GM18499 (cell line): ENCODE measurements around the gene SHROOM2.
"Not testable (repeated sequence)": the region's sequence is repeated elsewhere in the genome, so short reads cannot be mapped to it uniquely, and the experiment has no call there.

ENCODE experiments used
- ATAC-seq: cut with Tn5 transposase; IDR thresholded peaks from one replicate; pipeline ENCODE4 v1.9.1; 2021; ENCODE audit warnings: moderate number of reproducible peaks; ENCODE audit not compliant: insufficient read depth, unreplicated experiment

Gene SHROOM2

DNA sequence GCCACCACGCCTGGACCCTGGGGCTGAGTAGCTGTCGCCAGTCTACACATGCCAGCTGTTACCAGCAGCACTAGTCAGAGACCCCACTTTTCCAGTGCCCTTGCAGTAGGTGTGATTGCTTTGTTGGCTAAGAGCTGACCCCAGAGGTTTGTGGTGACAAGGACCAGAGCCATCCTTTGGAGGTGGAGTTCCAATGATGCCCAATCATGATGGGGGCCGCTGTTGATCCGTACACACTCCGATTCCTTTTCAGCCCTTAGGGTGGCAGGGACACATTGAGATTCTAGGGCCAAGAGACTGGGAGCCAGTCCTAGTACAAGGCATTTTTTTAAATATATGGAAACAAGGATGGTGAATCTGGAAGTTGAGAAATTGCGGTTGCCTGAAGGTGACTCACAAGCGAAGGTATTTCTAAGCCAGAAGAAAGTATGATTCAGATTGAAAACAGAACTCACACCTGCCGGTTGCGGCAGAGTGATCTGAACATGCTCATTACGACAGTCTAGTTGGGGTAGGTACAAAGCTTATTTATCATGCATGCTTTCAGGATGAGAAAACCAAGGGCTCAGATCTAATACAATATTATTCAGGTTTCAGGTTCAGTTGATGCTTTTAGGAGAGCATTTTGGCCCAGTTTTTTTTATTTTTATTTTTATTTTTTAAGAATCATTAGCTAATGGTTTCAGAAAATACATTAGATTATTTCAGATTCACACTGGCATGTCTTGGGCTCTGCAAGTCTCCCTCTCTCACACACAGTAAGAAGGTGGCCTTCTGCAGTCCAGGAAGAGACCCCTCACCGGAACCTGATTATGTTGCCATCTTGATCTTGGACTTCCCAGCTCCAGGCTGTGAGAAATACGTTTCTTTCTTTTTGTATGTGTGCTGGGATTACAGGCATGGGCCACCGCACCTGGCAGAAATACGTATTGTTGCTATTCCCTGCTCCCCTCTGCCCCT, 43.4 kb downstream of the SHROOM2 start:
- peak; percentile 90 for ATAC-seq

DNA sequence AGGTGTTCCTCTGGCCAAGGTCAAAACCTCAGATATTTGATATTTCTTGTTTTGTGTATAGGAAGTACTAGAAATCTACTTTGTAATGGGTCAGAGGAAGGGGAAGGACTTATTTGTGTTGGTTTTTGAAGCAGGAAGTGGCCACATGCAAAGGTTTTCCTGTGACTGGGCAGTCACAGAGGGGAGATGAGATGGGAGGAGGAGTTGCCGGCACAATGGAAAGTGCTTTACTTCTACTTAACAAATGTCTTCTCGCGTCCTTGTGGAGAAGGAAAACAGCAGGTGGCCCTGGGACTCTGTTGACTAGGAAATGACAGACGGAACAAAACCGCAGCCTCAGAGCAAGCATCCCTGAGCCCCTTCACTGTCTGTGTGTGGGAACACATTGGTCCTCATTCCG, 46.6 kb downstream of the SHROOM2 start:
- no peak for ATAC-seq

DNA sequence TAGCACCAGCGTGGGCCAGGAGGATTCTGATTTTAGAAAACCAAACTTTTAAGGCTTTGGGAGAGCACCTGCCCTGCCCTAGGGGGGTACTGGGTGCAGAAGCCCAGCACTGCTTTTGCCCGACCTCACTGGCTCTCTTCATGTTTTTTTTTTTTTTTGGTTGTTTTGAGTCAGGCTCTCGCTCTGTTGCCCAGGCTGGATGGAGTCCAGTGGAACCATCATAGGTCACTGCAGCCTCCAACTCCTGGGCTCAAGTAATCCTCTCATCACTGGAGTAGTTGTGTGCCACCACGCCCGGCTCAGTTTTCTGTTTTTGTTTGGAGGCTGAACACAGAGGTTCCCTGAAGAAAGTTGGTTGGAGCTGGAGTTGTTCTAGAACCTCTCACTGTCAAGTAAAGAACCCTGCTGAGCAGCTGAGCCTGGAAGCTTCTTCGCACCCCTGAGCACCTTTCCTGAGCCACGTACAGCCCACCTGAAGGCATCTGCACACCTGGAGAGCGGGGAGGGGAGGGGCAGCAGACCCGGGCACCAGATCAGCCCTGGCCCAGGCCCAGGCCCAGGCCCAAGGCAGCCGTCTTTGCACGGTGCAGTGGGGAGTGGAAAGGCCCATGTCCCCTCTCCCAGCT, 49.5 kb downstream of the SHROOM2 start:
- ATAC-seq = no peak

DNA sequence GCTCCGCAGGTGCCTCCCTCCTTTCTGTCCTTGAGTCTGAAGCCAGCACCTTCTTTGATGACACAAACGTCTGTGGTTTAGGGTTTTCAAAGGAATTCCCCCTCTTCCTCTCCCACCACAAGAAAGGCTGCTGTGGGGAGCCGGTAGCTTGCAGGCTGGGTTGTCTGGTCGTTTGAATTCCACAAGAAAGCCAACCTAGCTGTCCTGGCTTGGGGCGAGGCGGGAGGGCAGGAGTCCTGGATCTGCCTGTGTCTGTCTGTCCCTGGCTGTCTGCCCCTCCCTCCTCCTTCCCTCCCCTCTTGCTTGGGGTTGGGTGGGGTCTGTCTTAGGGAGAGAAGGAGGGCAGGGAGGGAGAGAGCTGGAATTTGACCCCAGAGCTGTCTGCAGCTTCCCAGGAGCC, 56.3 kb downstream of the SHROOM2 start:
- no peak for ATAC-seq

DNA sequence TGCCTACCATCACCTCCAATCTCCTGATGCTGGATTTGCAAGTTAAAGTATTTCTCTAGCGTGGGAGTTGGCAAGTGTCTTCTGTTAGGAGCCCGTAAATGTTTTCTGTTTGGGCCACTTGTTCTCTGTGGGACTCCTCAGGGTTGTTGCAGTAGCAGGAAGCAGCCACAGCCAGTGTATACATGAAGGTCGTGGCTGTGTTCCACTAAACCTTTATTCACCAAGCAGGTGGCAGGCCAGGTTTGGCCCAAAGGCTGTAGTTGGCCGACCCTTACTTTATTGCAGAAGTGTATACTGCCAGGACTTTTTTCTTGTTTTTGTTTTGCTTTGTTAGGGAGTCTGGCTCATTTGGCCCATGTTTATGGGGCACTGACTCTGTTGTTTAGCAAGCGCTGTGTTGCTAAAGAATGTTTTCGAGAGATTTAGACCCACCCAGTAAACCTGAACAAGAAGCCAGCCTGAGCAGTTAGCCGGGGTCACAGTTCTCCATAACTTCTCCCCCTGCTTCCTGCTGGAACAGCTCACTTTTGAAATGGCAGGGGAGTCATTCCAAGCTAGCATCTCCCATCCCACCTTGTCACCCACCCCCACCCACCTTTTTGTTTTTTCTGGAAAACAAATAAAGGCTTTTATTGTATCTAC, 58.8 kb downstream of the SHROOM2 start:
- no peak for ATAC-seq

DNA sequence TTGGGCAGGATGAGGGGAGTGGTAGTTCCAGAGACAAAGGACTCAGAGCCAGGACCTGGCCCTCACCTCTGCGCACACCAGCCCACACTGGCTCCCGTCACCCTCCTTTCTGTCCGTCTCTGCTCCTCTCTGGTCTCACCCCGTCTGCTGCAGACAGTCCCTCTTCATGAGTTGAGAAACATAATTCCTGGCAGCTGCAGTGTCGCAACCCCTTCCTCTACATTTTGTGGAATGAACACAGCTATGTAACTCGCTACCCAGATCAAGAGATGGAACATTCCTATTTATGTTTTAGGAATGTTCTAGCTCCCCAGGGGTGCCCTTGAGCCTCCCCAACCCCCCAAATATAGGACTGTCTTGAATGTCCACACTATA, 59.3 kb downstream of the SHROOM2 start:
- no peak for ATAC-seq

DNA sequence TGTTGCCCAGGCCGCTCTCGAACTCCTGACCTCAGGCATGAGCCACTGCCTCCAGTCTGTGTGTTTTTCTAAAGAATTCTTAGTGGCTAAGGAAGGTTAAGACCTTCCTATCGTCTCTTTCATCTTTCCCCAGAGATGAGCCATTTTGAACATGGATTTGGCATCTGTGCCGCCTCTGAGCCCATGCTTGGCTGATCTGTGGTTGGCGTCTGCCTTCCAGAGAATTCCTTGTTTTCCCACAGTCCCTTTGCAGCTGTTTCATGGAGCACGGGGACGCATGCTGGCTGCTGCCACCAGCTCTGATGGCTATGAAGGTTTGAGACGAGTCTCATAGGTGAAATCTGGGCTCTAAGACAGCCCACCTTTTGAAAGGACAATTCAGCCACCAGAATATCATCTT, 60.4 kb downstream of the SHROOM2 start:
- ATAC-seq = no peak

DNA sequence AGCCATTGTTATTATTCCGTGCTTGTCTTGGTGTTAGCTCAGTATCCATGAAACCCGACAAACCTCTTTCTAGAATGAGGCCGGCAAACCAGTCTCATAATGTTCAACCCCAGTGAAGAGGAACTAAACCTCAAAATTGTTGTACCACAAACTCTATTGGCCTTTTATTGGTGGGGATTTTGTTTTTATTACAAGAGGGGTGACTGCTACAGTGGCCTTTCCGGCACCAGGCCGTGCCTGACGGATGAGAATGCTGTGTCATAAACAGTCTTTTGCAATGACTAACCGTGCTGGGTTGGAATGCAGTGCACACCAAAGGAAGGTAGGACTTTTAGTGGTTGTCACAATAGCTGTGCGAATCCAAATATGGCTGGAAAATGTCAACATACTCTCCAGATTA, 60.8 kb downstream of the SHROOM2 start:
- no peak for ATAC-seq

DNA sequence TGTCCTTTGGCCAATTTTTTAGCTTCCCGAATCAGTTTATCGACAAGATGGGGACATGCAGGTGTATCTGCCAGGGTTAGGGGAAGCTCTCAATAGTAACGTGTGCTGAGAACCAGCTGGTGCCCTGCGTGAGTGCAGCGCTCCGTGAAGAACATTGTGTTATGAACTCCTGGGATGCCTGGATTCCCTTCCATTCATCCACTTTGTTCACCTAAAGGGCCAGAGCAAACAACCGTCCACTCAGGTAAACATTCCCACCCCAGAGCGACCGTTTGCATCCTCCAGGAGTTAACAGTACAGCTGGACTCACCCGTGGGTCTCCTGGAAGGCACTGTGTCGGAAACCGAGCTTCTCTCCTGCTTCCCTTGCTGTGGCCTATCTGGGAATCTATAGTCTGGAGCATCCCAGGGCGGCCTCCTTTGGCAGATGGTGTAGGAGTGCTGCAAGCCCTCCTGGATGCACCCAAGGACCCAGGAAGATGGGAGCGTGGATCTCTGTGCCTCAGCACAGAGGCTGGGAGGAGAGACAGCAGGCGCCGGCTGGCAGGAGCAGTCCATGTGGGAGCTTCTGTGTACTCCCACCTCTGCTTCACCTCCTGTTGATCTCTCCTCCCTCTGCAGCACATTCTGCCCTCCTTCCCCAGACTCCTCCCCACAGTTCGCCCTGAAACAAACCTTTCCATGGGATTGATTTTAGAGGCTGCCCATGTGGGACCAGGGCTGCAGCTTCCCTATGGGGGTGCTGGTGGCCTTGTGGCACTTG, 62.7 kb downstream of the SHROOM2 start:
- no peak for ATAC-seq

DNA sequence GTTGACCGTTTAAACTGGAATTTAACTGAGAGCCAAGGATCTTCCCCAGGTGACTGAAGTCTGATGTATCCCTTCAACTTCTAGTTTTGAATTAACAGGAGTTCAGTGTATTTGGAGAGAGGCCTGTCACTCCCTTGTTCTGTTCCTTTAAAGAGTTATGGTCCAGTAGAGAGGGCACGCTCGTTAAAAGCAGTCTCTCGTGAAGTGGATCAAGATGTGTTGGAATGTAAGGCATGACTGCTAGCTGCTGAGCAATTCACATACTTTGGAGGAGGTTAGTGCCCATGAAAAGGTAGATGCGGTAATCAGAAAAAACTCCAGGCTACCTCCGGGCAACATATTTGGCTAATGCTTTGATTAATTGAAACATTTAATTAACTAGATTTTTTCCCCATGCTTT, 65.7 kb downstream of the SHROOM2 start:
- ATAC-seq = no peak

DNA sequence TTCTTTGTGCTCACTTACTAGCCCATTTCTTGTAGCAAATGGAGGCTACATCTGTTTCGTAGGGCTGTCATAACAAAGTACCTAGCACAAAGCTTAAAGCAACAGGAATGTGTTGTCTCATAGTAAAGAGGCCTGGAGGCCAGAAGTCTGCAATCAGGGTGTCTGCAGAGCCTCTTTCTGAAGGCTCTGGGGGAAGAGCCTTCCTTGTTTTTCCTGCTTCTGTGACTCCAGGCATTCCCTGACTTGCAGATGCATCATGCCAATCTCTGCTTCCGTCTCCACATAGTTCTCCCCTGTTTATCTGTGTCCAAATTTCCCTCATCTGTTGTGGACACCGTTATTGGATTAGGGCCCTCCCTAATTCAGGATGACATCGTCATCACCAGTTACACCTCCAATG, 67.1 kb downstream of the SHROOM2 start:
- no peak for ATAC-seq

DNA sequence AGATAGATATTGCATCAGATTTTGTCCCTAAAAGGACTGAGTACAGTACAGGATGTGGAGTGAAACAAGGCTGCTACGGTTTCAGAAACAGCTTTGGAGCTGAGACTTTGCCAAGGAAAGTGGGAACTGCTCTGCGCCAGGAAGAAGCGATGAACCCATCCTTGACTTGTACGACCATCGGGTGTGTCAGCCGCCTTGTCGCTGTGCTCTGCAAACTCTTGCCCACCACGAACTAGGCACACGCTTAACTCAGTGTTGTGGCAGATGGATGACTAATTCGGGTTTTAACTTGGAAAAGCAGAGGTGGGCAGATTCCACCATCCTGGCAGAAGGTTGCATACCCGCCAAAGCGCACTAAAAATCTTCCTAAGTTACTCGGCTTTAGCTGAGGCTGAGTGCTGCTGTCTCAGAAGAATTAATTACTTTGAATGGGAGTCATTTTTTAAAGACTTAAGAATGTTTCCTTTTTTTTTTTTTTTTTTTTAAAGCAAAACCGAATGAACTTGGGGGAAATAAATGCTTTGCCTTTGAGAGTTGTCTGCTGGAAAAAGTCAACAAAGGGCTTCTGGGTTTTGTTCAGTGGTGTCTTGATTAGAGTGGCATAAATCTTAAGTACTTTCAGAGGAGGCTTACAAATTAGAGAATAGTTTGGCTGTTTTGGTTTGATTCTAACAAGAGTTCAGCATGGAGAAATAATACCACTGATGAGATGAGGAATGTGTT, 69.5 kb downstream of the SHROOM2 start:
- ATAC-seq = no peak

DNA sequence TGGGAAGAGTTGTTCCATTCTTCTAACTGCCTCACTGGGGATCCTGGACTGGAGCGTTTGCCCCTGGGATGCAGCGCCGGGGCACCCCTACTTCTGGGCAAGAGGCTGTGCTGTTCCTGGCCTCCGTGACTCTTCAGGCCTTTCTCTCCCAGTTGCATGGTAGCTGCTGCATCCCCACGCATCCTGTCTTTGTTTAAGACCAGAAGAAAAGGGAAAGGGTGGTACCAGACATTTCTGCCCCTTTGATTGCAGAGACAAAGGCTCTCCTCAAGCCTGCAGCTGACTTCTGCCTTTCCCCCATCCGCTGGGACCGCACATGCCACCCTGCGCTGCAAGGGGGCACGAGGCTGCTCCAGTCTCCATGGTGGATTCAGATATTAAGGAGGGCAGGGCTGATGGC, 70.4 kb downstream of the SHROOM2 start:
- no peak for ATAC-seq

DNA sequence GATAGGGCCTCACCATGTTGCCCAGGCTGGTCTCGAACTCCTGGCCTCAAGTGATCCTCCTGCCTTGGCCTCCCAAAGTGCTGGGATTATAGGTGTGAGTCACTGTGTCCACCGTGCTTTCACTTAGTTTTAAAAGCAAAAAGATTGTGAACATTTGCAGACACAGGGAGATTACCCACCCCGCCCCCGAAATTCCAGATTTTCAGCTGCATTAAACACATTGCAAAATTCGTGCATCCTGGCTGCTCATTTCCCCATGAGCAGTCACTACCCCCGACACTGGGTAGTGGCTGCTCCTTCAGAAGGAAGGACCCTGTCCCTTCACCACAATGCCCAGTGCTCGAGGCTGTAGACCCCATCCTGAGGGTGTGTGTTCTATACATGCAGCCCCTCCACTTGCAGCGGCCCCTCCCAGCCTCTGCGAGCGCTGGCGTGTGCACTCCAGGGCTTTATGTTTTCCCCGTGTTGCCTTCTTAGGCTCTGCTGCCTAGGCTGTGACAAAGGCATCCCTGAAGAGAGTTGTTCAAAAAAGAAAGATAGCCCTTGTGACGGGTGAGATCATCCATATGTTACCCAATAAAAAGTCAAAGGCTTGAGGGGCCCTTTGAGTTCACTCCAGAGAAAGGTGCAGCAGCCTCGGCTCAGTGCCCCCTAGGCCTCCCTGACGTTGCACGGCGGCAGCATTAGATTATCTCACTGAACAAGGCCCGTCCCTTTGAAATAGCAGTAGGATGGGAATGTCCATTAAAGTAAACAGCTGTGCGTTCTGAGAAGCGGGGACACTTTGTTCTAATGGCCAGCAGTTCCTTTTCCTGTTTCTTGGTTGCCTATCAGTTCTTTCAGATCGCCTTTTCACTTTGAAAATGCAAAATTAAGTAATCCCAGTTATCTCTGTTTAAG, 71.6 kb downstream of the SHROOM2 start:
- ATAC-seq = no peak

DNA sequence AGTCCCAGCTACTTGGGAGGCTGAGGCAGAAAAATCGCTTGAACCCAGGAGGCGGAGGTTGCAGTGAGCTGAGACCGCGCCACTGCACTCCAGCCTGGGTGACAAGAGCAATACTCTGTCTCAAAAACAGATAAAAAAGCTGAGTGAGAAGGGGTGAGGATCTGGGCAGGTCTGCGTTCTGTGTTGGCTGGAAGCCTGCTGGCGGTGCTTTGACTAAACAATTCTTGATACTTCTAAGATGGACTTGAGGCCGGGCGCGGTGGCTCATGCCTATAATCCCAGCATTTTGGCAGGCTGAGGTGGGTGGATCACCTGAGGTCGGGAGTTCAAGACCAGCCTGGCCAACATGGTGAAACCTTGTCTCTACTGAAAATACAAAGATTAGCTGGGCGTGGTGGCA, 72.5 kb downstream of the SHROOM2 start:
- not testable (repeated sequence) for ATAC-seq

DNA sequence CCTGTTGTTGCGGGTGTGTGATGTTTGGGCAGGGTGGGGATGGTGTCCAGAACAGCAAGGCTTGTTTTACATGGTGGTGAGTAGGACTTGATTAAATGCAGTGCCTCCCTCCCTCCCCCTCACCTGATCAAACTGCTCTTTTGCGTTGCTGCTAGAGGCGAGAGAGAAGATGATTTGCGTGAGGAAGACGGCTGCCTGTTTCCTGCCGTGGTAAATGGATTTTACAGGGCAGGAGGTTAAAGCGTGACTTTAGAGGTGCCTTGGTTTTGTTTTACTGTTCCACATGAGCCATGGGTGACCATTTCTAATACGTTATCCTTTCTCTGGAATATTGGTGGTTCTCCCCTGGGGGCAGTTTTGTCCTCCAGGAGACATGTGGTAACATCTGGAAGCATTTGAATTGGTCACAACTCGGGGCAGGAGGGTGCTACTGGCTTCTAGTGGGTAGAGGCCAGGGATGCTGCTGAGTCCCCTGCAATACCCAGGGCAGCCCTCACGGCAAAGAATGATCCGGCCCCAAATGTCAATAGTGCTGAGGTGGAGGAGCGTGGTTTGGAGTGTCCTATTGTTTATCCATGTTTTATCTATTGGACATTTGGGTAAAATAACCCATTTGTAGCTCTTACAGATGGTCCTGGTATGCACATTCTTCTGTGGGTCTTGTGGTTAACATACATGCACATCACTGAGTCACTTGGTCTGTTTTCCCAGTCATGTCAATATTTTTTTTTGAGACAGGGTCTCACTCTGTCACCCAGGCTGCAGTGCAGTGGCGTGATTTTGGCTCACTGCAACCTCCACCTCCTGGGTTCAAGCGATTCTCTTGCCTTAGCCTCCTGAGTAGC, 73.7 kb downstream of the SHROOM2 start:
- no peak for ATAC-seq

DNA sequence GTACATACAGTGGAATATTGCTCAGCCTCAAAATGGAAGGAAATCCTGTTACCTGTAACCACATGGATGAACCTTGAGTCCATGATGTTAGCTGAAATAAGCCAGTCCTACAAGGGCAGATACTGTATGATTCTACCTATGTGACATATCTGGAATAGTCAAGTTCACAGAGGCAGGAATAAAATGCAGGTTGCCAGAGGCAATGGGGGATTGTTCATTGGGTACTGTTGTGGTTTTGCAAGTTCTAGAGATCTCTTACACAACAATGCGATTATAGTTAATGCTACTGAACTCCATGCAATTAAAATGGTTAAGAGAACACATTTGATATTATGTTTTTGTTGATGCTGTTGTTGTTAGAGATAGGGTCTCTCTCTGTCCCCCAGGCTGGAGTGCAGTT, 74.6 kb downstream of the SHROOM2 start:
- no peak for ATAC-seq

DNA sequence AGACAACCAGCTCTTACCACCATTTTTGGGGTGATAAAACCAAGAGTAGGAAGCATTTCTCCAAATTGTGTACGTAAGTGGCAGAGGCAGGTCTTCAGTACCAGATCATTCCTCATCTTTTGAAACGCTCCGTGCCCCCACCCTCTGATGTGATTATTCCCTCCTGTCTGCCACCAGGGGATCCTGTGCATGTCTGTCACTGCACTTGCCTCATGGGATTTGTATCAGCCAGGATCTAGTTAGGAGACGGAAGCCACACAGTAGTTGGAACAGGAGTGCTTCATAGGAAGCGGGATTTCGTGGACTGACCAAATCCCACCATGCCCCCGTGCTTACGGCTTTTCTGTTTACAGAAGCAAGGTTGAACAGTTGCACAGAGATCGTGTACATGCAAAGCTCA, 75.5 kb downstream of the SHROOM2 start:
- no peak for ATAC-seq
